ENCODE data around the gene LZTFL1.

LZTFL1 gene

DNA sequence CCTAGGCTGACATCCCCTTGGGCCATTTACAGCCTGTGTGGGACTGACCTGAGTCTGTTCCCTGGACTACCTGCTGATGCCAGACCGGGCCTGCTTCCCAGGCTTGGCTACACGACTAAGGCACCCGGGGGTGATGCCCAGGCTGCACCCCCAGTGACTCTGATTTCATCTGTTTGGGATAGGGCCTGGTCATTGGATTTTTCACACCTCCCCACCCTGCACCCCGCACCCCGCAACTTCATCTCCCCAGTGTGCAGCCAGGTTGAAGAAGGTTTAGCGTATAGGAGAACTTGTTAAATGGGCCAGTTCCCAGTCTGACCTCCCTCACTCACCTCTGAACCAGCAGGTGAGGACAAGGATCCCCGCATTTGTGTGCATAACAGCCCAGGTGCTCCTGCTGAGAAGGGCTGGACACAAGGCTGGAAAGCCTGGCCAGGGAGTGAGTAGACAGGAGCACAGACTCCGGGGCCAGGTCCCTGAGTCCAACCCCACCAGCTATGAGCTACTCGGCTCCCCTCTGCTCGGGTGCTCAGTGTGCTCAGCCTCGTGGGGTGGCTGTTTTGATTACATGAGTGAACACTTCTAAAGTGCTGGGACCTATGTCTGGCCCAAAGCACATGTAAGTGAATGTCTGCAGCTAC, 64.1 kb downstream of the LZTFL1 start:
- H2AFZ ChIP-seq (ENCODE audit: low read depth): no peak overlapping the region
- no peaks in the 10 kb centered on the region for H4K20me1 ChIP-seq (ENCODE audit: insufficient read depth)
- H3K27me3 ChIP-seq (ENCODE audit: insufficient read depth, low read depth): no peaks in the 10 kb centered on the region
- no peaks in the 10 kb centered on the region for H3K79me2 ChIP-seq (ENCODE audit: insufficient read depth, low read depth)
- H3K4me2 ChIP-seq: no peak overlapping the region
- H3K4me1 ChIP-seq (ENCODE audit: low read depth, poor library complexity, severe bottlenecking): peaks cover 4% of the 10 kb centered on the region
- no peak overlapping the region for H3K27ac ChIP-seq
- TF ChIP-seq, protein P1, sequence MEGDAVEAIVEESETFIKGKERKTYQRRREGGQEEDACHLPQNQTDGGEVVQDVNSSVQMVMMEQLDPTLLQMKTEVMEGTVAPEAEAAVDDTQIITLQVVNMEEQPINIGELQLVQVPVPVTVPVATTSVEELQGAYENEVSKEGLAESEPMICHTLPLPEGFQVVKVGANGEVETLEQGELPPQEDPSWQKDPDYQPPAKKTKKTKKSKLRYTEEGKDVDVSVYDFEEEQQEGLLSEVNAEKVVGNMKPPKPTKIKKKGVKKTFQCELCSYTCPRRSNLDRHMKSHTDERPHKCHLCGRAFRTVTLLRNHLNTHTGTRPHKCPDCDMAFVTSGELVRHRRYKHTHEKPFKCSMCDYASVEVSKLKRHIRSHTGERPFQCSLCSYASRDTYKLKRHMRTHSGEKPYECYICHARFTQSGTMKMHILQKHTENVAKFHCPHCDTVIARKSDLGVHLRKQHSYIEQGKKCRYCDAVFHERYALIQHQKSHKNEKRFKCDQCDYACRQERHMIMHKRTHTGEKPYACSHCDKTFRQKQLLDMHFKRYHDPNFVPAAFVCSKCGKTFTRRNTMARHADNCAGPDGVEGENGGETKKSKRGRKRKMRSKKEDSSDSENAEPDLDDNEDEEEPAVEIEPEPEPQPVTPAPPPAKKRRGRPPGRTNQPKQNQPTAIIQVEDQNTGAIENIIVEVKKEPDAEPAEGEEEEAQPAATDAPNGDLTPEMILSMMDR (conservative IDR thresholded peaks at IDR 0.05; ENCODE audit: low read depth, low read length): no peak
- H3K36me3 ChIP-seq (ENCODE audit: insufficient read depth): no peaks in the 10 kb centered on the region
- no peak overlapping the region for H3K9ac ChIP-seq
- no peak overlapping the region for H3K4me3 ChIP-seq (IDR thresholded peaks at IDR 0.05; ENCODE audit: insufficient read depth, low read depth, low read length)

DNA sequence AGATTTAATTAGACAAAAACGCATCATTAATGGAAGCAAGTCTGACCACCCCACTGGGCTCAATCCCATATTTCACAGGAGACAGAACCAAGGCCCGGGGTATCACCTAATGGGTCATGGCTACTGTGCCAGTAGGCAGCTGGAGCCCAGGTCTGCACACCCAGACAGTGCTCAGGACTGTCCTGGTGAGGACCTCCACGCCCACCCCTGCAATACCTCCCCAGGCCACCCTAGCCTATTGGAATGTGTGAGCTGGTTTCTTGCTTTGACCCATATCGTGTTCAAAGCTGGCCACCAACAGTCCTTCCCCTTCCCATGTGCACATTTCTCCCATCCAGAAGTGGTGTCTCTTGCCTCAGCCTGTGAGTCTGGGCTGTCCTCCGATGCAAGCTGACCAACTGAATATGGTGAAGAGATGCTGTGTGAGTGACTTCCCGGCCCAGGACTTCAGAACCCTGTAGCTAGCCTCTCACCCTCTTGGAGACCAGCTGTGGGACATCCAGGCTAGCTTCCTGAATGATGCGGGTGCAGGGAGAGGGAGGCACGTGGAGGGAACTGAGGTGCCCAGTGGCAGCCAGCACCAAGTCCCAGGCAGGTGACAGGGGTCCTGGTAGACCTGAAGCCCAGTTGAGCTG, 64.7 kb downstream of the LZTFL1 start:
- H3K9ac ChIP-seq: no peak overlapping the region
- H3K79me2 ChIP-seq (ENCODE audit: insufficient read depth, low read depth): no peaks in the 10 kb centered on the region
- H3K36me3 ChIP-seq (ENCODE audit: insufficient read depth): no peaks in the 10 kb centered on the region
- H3K27ac ChIP-seq: no peak overlapping the region
- H3K4me2 ChIP-seq: no peak overlapping the region
- peaks cover 9% of the 10 kb centered on the region for H3K4me1 ChIP-seq (ENCODE audit: low read depth, poor library complexity, severe bottlenecking)
- no peaks in the 10 kb centered on the region for H4K20me1 ChIP-seq (ENCODE audit: insufficient read depth)
- no peaks in the 10 kb centered on the region for H3K27me3 ChIP-seq (ENCODE audit: insufficient read depth, low read depth)
- TF ChIP-seq, protein P1 (conservative IDR thresholded peaks at IDR 0.05; ENCODE audit: low read depth, low read length): no peak
- H3K4me3 ChIP-seq (IDR thresholded peaks at IDR 0.05; ENCODE audit: insufficient read depth, low read depth, low read length): no peak overlapping the region
- no peak overlapping the region for H2AFZ ChIP-seq (ENCODE audit: low read depth)

DNA sequence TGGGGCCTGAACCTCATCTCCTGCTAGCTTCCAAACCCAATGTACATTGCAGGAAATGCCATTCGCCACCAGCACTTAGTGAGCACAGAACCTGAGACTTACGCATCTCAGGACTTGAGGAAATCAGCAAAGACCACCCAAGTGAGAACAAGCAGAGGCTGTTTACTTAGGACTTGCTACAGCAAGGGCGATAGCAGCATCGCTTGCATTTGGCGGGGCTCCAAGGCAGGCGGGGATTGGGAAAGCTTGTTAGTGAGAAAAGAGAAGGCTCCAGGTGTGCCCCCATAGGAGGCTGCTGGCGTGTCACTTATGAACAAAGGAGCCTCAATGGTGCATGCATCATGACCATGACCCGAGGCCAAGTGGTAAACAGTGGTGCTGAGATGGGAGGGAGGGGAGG, 65.3 kb downstream of the LZTFL1 start:
- Histone ChIP-seq H3K4me1 (ENCODE audit: low read depth, poor library complexity, severe bottlenecking) (peaks cover 9% of the 10 kb centered on the region), H3K4me3 (IDR thresholded peaks at IDR 0.05; ENCODE audit: insufficient read depth, low read depth, low read length) (no peak overlapping the region), H3K27me3 (ENCODE audit: insufficient read depth, low read depth) (no peaks in the 10 kb centered on the region), H2AFZ (ENCODE audit: low read depth) (no peak overlapping the region), H3K4me2 (no peak overlapping the region), H3K36me3 (ENCODE audit: insufficient read depth) (no peaks in the 10 kb centered on the region), H3K79me2 (ENCODE audit: insufficient read depth, low read depth) (no peaks in the 10 kb centered on the region), H3K27ac (no peak overlapping the region), H3K9ac (no peak overlapping the region), H4K20me1 (ENCODE audit: insufficient read depth) (no peaks in the 10 kb centered on the region)
- TF ChIP-seq, protein P1 (conservative IDR thresholded peaks at IDR 0.05; ENCODE audit: low read depth, low read length): no peak

DNA sequence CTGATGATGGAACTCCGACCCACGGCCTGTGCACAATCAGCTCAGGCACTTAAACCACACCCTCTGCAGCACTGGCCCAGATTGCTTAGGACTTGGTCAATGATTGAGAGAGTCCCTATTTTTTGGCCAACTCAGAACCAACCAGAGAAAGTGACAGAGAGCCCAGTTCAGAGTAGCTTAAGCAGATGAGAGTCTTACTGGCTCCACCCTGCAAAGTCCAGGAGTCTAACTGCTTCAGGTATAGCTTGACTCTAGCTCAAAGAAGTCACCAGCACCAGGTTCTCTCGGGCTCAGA, 65.7 kb downstream of the LZTFL1 start:
- Histone ChIP-seq H3K4me1 (ENCODE audit: low read depth, poor library complexity, severe bottlenecking) (peaks cover 9% of the 10 kb centered on the region), H3K4me2 (no peak overlapping the region), H4K20me1 (ENCODE audit: insufficient read depth) (no peaks in the 10 kb centered on the region), H3K79me2 (ENCODE audit: insufficient read depth, low read depth) (no peaks in the 10 kb centered on the region), H3K27ac (no peak overlapping the region), H3K4me3 (IDR thresholded peaks at IDR 0.05; ENCODE audit: insufficient read depth, low read depth, low read length) (no peak overlapping the region), H3K9ac (no peak overlapping the region), H3K36me3 (ENCODE audit: insufficient read depth) (no peaks in the 10 kb centered on the region), H3K27me3 (ENCODE audit: insufficient read depth, low read depth) (no peaks in the 10 kb centered on the region), H2AFZ (ENCODE audit: low read depth) (no peak overlapping the region)
- TF ChIP-seq, protein P1 (conservative IDR thresholded peaks at IDR 0.05; ENCODE audit: low read depth, low read length): no peak
